Endothelial cell (in vitro differentiated cells): Measurements from ENCODE around the gene GPHN. TPM values are rescaled to one million over a fixed set of nuclear protein-coding genes. Genes with fewer than 3 reads are reported as not detected.

Experiments used
- DNase-seq: peaks from one replicate; pipeline ENCODE4 v3.0.0; 2021; ENCODE audit warnings: low spot score
- H3K27ac Mint-ChIP-seq: one replicate; pipeline ENCODE4 v1.8.0; 2021; ENCODE audit warnings: mixed read lengths, inconsistent platforms; ENCODE audit not compliant: unreplicated experiment
- H3K27me3 Mint-ChIP-seq: one replicate; pipeline ENCODE4 v1.8.0; 2021; ENCODE audit warnings: mild to moderate bottlenecking, moderate library complexity, mixed read lengths, inconsistent platforms; ENCODE audit not compliant: unreplicated experiment
- H3K36me3 Mint-ChIP-seq: one replicate; pipeline ENCODE4 v1.8.0; 2021; ENCODE audit warnings: mild to moderate bottlenecking, low read depth, mixed read lengths, inconsistent platforms; ENCODE audit not compliant: unreplicated experiment
- H3K4me1 Mint-ChIP-seq: one replicate; pipeline ENCODE4 v1.8.0; 2021; ENCODE audit warnings: mild to moderate bottlenecking, mixed read lengths, inconsistent platforms; ENCODE audit not compliant: unreplicated experiment
- H3K4me3 Mint-ChIP-seq: one replicate; pipeline ENCODE4 v1.8.0; 2021; ENCODE audit warnings: mild to moderate bottlenecking, mixed read lengths, inconsistent platforms; ENCODE audit not compliant: unreplicated experiment
- H3K9me3 Mint-ChIP-seq: one replicate; pipeline ENCODE4 v1.8.0; 2021; ENCODE audit warnings: mixed read lengths, inconsistent platforms; ENCODE audit not compliant: unreplicated experiment
- total RNA-seq: library from RNA; stranded (reverse); fragmentation: NEBNext Ultra II Directional; extraction: Animal tissue kit (Norgen Biotek cat#: 25700); gene quantifications from one replicate; pipeline ENCODE4 v1.2.1, GENCODE V29; 2021; ENCODE audit not compliant: unreplicated experiment
- TF ChIP-seq, protein P1 (sequence below): fragments of 200-600 bp; sonication (generic); IDR thresholded peaks from one replicate; pipeline ENCODE4 v1.5.0; 2021; ENCODE audit warnings: antibody characterized with exemption; ENCODE audit not compliant: unreplicated experiment

Gene GPHN
- total RNA-seq, 1 donor from 2014 or later, result 30.0 TPM

DNA sequence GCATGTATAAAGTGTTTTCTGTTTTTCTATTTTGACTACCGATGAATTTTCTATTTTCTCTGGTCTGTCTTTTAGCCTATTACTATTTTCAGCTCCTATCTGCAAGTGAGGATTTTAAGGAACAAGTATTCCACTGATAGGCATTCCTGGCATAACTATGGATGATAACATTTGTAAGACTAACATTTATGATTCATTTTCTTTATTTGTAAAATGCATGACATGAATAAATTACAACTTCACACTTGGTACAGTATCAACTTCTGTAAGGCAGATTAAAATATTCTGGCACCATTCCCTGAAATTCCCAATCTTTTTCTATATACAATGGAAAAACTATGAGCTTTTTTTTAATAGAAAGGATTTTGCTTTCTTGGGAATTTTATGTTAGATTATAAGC is 560.3 kb downstream of the GPHN start:
- Mint-ChIP-seq H3K36me3 (peaks cover 7% of the 10 kb centered on the region), H3K27ac (no peak overlapping the region), H3K4me1 (no peaks in the 10 kb centered on the region), H3K27me3 (no peaks in the 10 kb centered on the region), H3K4me3 (no peak overlapping the region), H3K9me3 (no peaks in the 10 kb centered on the region)
- DNase-seq, result no peak
- TF ChIP-seq, protein P1, sequence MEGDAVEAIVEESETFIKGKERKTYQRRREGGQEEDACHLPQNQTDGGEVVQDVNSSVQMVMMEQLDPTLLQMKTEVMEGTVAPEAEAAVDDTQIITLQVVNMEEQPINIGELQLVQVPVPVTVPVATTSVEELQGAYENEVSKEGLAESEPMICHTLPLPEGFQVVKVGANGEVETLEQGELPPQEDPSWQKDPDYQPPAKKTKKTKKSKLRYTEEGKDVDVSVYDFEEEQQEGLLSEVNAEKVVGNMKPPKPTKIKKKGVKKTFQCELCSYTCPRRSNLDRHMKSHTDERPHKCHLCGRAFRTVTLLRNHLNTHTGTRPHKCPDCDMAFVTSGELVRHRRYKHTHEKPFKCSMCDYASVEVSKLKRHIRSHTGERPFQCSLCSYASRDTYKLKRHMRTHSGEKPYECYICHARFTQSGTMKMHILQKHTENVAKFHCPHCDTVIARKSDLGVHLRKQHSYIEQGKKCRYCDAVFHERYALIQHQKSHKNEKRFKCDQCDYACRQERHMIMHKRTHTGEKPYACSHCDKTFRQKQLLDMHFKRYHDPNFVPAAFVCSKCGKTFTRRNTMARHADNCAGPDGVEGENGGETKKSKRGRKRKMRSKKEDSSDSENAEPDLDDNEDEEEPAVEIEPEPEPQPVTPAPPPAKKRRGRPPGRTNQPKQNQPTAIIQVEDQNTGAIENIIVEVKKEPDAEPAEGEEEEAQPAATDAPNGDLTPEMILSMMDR, result no peak

DNA sequence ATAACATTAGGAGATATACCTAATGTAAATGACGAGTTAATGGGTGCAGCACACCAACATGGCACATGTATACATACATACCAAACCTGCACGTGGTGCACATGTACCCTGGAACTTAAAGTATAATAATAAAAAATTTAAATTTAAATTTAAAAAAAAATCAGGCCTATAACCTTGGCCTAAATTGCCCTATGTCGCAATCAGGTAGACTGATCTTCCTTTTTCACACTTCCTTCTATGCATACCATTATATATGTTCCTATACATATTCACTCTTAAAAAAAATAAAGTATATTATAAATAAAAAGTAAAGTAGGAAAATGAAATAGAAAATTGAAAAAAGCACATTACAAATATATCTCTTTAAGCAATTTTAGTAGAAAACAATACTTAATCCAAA is 563.6 kb downstream of the GPHN start:
- Mint-ChIP-seq H3K36me3 (peaks cover 4% of the 10 kb centered on the region), H3K4me1 (no peaks in the 10 kb centered on the region), H3K9me3 (no peaks in the 10 kb centered on the region), H3K27ac (no peak overlapping the region), H3K27me3 (no peaks in the 10 kb centered on the region), H3K4me3 (no peak overlapping the region)
- TF ChIP-seq, protein P1, result no peak
- DNase-seq, result no peak

DNA sequence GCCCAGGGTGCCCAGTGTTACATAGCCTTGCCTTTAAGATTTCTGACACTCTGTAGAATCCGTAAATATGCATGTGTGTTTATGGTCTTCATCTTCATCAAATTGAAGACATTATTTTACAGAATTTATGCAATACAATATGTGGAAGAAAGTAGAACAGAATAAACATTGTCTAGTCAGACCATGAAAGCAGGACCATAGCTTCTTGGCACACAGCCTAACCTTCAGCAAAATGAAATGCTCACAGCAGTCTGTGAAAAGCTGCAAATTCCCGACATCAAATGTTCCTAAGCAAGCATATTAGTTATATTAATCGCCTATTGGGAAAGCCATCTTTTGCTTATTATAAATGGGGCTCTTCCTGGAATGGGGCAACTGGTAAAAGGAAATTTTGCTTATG is 570.0 kb downstream of the GPHN start:
- no peak overlapping the region for H3K4me3 Mint-ChIP-seq
- no peaks in the 10 kb centered on the region for H3K36me3 Mint-ChIP-seq
- DNase-seq, result no peak
- no peaks in the 10 kb centered on the region for H3K9me3 Mint-ChIP-seq
- no peaks in the 10 kb centered on the region for H3K27me3 Mint-ChIP-seq
- no peak overlapping the region for H3K27ac Mint-ChIP-seq
- no peaks in the 10 kb centered on the region for H3K4me1 Mint-ChIP-seq
- TF ChIP-seq, protein P1, result no peak

DNA sequence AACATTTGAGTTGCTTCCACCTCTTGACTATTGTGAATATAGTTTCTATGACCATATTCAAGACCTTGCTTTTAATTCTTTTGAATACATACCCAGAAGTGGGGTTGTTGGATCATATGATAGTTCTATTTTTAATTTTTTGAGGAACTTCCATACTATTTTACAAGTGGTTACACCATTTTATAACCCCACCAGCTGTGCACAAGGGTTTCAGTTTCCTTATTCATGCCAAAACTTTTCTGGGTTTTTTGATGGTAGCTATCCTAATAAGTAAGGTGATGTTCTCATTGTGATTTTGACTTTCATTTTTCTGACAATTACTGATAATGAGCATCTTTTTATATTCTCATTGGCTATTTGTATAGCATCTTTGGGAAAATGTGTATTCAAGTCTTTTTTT is 571.9 kb downstream of the GPHN start:
- DNase-seq, result no peak
- H3K36me3 Mint-ChIP-seq, result no peaks in the 10 kb centered on the region
- TF ChIP-seq, protein P1, result no peak
- no peaks in the 10 kb centered on the region for H3K4me1 Mint-ChIP-seq
- H3K27ac Mint-ChIP-seq, result no peak overlapping the region
- no peaks in the 10 kb centered on the region for H3K27me3 Mint-ChIP-seq
- H3K4me3 Mint-ChIP-seq, result no peak overlapping the region
- H3K9me3 Mint-ChIP-seq, result no peaks in the 10 kb centered on the region

DNA sequence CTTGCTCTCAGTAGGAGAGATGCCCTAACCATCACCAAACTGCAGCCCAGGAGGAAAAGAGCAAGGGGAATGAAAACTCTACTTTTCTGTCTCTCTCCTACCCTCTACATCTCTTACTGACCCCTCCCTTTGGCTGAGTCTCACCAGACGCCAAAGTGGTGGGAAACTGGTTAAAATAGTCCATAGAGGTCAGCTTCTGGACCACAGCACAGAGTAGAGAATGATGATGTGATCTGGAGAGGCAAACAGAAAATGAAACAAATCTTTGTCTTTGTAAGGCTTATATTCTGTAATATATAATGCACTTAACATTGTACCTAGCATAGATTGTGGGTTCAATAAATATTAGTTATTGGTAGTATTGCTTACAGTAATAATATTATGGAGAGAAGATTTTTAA is 600.3 kb downstream of the GPHN start:
- no peak overlapping the region for H3K4me3 Mint-ChIP-seq
- H3K9me3 Mint-ChIP-seq, result no peaks in the 10 kb centered on the region
- H3K27me3 Mint-ChIP-seq, result peaks cover 1% of the 10 kb centered on the region
- DNase-seq, result no peak
- TF ChIP-seq, protein P1, result no peak
- no peak overlapping the region for H3K27ac Mint-ChIP-seq
- peaks cover 8% of the 10 kb centered on the region for H3K36me3 Mint-ChIP-seq
- H3K4me1 Mint-ChIP-seq, result no peaks in the 10 kb centered on the region
